T-cell (primary cell): ENCODE results near the gene ELMOD3. TPM values are rescaled to one million over a fixed set of nuclear protein-coding genes. Genes with fewer than 3 reads are reported as not detected.

Experiments used
- ATAC-seq, 4 experiments: fragments of 200-7000 bp in 3 of 4; fragments of 150-1000 bp in 1 of 4; cut with Tn5 transposase; replicated peaks in 1 of 4; 1 replicate in 3 of 4; 2 replicates in 1 of 4; pipeline ENCODE4 v1.10.0; 2021; ENCODE audit warnings: moderate library complexity in 3 of 4, mild to moderate bottlenecking in 2 of 4, moderate number of reproducible peaks in 1 of 4
- CTCF ChIA-PET, 2 donors: fragments of 300-600 bp; sonication (Branson Sonifier 250); formaldehyde crosslinking; loops; one replicate each; lab custom pipeline; 2022; ENCODE audit warnings: antibody characterized with exemption in 2 of 2; lab: Charles Lee
- POLR2A ChIA-PET, 2 donors: fragments of 300-600 bp; sonication (Branson Sonifier 250); formaldehyde crosslinking; loops; one replicate each; lab custom pipeline; 2022; ENCODE audit warnings: antibody characterized with exemption in 2 of 2; lab: Charles Lee
- DNase-seq, 35 experiments: peaks; one replicate each; pipeline versions ENCODE4 v3.0.0 to v3.0.0-alpha.2; 2013 to 2023
- H3K27ac ChIP-seq: one replicate; pipeline ENCODE4 v1.5.1; 2013; ENCODE audit warnings: low read length
- H3K27me3 ChIP-seq, 2 experiments: replicated peaks in 1 of 2; 1 replicate in 1 of 2; 2 replicates in 1 of 2; pipeline versions ENCODE4 v1.6.1 to v1.7.0; 2013; ENCODE audit warnings: low read length in 1 of 2, mixed read lengths in 1 of 2; ENCODE audit not compliant: control insufficient read depth in 2 of 2, insufficient read depth in 2 of 2; ENCODE audit errors: extremely low read depth in 1 of 2
- H3K36me3 ChIP-seq, 2 donors: 1 replicate in 1 of 2; 2 replicates in 1 of 2; pipeline versions ENCODE4 v1.6.1 to v1.7.0; 2013; ENCODE audit warnings: low read length in 1 of 2; ENCODE audit not compliant: control insufficient read depth in 2 of 2, insufficient read depth in 1 of 2; ENCODE audit errors: extremely low read depth in 1 of 2
- H3K4me1 ChIP-seq, 2 experiments: 1 replicate in 1 of 2; 2 replicates in 1 of 2; pipeline versions ENCODE4 v1.6.1 to v1.7.0; 2013; ENCODE audit warnings: low read length in 2 of 2, mixed read lengths in 1 of 2; ENCODE audit not compliant: insufficient read depth in 2 of 2, control insufficient read depth in 1 of 2; ENCODE audit errors: extremely low read depth in 1 of 2
- H3K4me3 ChIP-seq, 2 donors: 1 replicate in 1 of 2; 2 replicates in 1 of 2; pipeline versions ENCODE4 v1.5.1 to v1.7.0; 2013; ENCODE audit warnings: mild to moderate bottlenecking in 2 of 2, low read length in 1 of 2, moderate library complexity in 1 of 2; ENCODE audit not compliant: control insufficient read depth in 1 of 2; ENCODE audit errors: extremely low read depth in 1 of 2
- H3K9me3 ChIP-seq: 2 replicates; pipeline ENCODE4 v1.7.0; 2013
- H3K27ac Mint-ChIP-seq, 2 donors: one replicate each; pipeline ENCODE4 v1.8.0; 2020 to 2021; ENCODE audit warnings: mild to moderate bottlenecking in 2 of 2, mixed read lengths in 2 of 2
- H3K27me3 Mint-ChIP-seq, 2 donors: one replicate each; pipeline ENCODE4 v1.8.0; 2021 to 2022; ENCODE audit warnings: mixed read lengths in 2 of 2
- H3K36me3 Mint-ChIP-seq: one replicate; pipeline ENCODE4 v1.8.0; 2021; ENCODE audit warnings: mixed read lengths
- H3K4me1 Mint-ChIP-seq, 3 donors: one replicate each; pipeline ENCODE4 v1.8.0; 2020 to 2022; ENCODE audit warnings: mixed read lengths in 3 of 3, mild to moderate bottlenecking in 1 of 3
- H3K4me3 Mint-ChIP-seq, 3 donors: one replicate each; pipeline ENCODE4 v1.8.0; 2020 to 2022; ENCODE audit warnings: mild to moderate bottlenecking in 3 of 3, mixed read lengths in 3 of 3, moderate library complexity in 3 of 3
- H3K9me3 Mint-ChIP-seq, 3 donors: one replicate each; pipeline ENCODE4 v1.8.0; 2020 to 2022; ENCODE audit warnings: mixed read lengths in 3 of 3
- WGBS: methylation state at CpG from one replicate; pipeline ENCODE4 v1.1.5; 2013; ENCODE audit warnings: missing lambda C conversion rate; ENCODE audit not compliant: insufficient coverage; 5-methylcytosine and 5-hydroxymethylcytosine counted together
- total RNA-seq, 35 experiments: library from RNA in 6 of 35; stranded (reverse) in 6 of 35; fragments of 120-200 nt in 1 of 35; gene quantifications; one replicate each; pipeline versions ENCODE4 v1.2.1 to v1.2.4 and lab custom pipeline; 2013 to 2026

Gene ELMOD3
- total RNA-seq, 5 donors from 2014 or later (not counting 1 experiment from before 2014, with no cell fraction given) = 18.8 to 30.9 (median 25.2) TPM

DNA sequence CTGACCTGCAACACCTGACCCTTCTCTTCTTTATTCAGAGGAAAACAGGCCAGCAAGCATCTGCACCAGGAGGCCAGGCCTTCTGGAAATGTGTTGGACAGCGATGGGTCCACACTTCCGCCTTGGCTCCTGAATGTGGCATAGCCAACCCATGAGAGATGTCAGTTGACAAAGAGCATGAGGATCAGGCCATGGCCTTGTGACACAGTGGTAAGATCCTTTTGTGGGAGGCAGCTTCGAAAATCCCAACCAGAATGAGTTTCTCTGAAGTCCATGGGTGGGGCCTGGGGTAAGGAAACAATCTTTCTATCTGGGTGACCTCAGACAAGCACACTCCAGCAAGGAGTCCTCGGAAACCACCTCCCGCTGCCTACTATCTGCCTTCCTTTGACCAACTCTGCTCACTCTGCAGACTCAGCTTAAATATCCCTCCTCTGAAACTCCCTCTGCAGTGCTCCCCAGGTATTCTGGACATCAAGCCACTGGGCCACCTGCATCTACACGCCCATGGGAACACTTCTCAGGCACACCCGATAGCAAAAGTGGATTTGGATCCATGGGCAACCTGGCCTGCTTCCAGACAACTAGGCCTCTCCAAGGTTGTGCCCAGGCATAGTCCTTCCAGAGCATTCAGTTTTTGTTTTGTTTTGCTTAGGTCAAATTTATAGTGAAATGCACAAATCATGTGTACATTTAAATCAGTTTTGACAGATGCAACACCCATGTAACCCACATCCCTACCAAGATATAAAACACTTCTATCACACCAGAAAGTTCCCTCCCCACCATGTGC lies 60.4 kb downstream of the ELMOD3 start:
- DNase-seq (no peak), ATAC-seq (no peak)
- Mint-ChIP-seq H3K27me3 (peaks cover 3 to 10% of the 10 kb centered on the region in 2 donors), H3K4me1 (peaks cover 33 to 40% (median 37%) of the 10 kb centered on the region in 3 donors), H3K27ac (no peak overlapping the region), H3K9me3 (no peaks in the 10 kb centered on the region), H3K36me3 (no peaks in the 10 kb centered on the region), H3K4me3 (peak overlapping the region in 1 of 3 donors; percentile 40)
- H3K4me1 ChIP-seq = peaks cover 28 to 47% of the 10 kb centered on the region in 2 experiments
- CTCF ChIA-PET = interaction anchor here in 1 of 2 donors (0.8 kb wide), 1 partner anchor 130 kb away, joined by 3 read pairs; no protein-coding TSS in a partner anchor
- H3K4me3 ChIP-seq = no peak overlapping the region
- peaks cover 0 to 27% of the 10 kb centered on the region in 2 experiments for H3K27me3 ChIP-seq
- no peaks in the 10 kb centered on the region for H3K9me3 ChIP-seq
- no peaks in the 10 kb centered on the region for H3K36me3 ChIP-seq
- POLR2A ChIA-PET = interaction anchor here in 1 of 2 donors (0.6 kb wide), 1 partner anchor 57 kb away, joined by 3 read pairs; no protein-coding TSS in a partner anchor
- H3K27ac ChIP-seq = no peak overlapping the region
- 100% methylated on average over 4 of the region's 7 CpGs for WGBS

DNA sequence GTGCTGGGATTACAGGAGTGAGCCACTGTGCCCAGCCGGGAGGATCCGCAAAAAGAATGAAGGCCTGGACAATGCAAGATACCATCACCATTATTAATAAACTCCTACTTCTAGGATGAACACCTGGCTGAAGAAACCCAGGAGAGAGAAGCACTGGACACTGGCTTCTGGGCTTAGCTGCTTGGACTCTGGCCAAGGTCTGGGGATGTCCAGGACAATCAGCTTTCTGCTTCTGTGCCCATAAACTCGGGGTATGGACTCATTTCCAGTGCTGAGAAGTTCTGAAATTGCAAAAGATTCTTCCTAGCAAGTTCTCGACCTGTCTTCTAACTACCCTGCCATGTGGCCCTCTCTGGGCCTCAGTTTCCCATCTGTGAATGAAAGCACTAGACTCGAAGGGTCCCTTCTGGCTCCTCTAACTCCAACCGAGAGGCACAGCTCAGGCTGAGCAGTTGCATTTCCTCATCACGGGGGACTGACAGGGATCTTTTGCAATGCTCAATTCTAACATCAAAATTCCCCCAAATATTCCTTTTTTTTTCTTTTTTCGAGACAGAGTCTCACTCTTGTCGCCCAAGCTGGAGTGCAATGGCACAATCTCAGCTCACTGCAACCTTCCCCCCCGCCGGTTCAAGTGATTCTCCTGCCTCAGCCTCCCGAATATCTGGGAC lies 61.5 kb downstream of the ELMOD3 start:
- Histone ChIP-seq H3K27ac (no peak overlapping the region), H3K4me1 (peaks cover 22 to 46% of the 10 kb centered on the region in 2 experiments), H3K4me3 (no peak overlapping the region), H3K9me3 (no peaks in the 10 kb centered on the region), H3K27me3 (peaks cover 0 to 27% of the 10 kb centered on the region in 2 experiments), H3K36me3 (no peaks in the 10 kb centered on the region)
- ATAC-seq = no peak
- peaks cover 31 to 37% (median 34%) of the 10 kb centered on the region in 3 donors for H3K4me1 Mint-ChIP-seq
- no peak overlapping the region for H3K27ac Mint-ChIP-seq
- DNase-seq = no peak
- peaks cover 3 to 9% of the 10 kb centered on the region in 2 donors for H3K27me3 Mint-ChIP-seq
- 84% methylated on average over 9 of the region's 12 CpGs for WGBS
- POLR2A ChIA-PET = interaction anchor here in 1 of 2 donors (0.7 kb wide), 1 partner anchor 141 kb away, joined by 3 read pairs; no protein-coding TSS in a partner anchor
- no peaks in the 10 kb centered on the region for H3K36me3 Mint-ChIP-seq
- CTCF ChIA-PET = interaction anchor here in 1 of 2 donors (0.8 kb wide), 1 partner anchor 129 kb away, joined by 3 read pairs; no protein-coding TSS in a partner anchor
- H3K9me3 Mint-ChIP-seq = no peaks in the 10 kb centered on the region
- H3K4me3 Mint-ChIP-seq = no peak overlapping the region

DNA sequence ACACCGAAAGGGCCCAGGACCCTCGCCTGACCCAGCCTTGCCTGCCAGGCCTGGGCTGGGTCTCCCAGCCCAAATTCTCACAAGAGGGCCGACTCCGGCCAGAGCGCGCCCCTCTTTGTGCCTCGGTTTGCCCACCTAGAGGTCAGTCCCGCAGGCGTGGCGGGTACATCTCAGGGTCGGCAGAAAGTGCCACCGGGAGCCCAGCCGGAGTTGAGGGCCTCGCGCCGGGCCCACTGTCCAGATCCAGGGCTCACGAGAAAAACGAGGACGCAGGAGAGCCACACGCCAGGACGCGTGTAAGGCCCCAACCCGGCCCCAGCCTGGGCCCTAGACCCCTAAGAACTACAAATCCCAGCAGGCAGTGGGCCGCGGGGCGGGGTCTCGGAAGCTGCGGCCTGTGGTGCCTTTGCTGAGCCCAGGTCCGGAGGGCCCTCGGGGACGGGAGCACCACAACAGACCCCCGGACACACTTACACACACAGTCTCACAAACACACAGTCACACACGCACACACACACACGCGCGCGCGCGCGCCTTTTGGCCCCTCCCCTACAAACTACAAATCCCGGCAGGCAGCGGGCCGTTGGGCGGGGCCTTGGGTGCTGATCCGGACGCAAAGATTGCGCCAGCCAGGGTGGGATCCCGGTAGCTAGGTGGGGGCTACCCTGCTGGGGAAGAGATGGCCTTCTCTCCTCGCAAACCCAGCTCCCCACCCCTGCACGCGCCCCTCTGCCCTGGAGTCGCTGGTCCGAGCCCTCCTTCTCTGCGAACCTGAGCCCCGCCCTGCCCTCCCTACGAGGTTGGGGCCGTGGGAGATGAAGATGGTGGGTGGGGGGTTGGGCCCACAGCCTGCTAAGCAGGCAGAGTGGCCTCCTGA lies 63.8 kb downstream of the ELMOD3 start, which contains the start of gene SH2D6:
Gene SH2D6 (plus strand): TSS at position 583 of the 877 bp plus-strand sequence. CDS start 10,752 bp downstream, outside the sequence.
- POLR2A ChIA-PET = interaction anchor here (0.6 to 1.5 kb wide), 2 partner anchors 20 to 134 kb away, joined by 3 to 5 read pairs; no protein-coding TSS in a partner anchor
- no peaks in the 10 kb centered on the region for H3K36me3 Mint-ChIP-seq
- H3K27me3 Mint-ChIP-seq = peaks cover 3 to 4% of the 10 kb centered on the region in 2 donors
- no peaks in the 10 kb centered on the region for H3K9me3 ChIP-seq
- H3K9me3 Mint-ChIP-seq = no peaks in the 10 kb centered on the region
- H3K4me1 ChIP-seq = peaks cover 19 to 41% of the 10 kb centered on the region in 2 experiments
- H3K27ac Mint-ChIP-seq = peak within 1 kb of the TSS; percentile 97 to 99
- peaks cover 28 to 32% (median 29%) of the 10 kb centered on the region in 3 donors for H3K4me1 Mint-ChIP-seq
- peaks cover 0 to 17% of the 10 kb centered on the region in 2 experiments for H3K27me3 ChIP-seq
- CTCF ChIA-PET = interaction anchor here (0.6 to 4.5 kb wide), 10 partner anchors 10 to 177 kb away, joined by 3 to 65 read pairs (median 6); partner anchors contain the start of genes MAT2A (in 1 of the 2) and RNF181 (in 1 of the 2)
- H3K36me3 ChIP-seq = no peaks in the 10 kb centered on the region
- peak within 1 kb of the TSS; percentile 84 for H3K27ac ChIP-seq
- DNase-seq = peak; percentile 55 to 88 (median 80)
- peak within 1 kb of the TSS; percentile 89 to 95 (median 92) for H3K4me3 Mint-ChIP-seq
- peak within 1 kb of the TSS; percentile 88 to 95 for H3K4me3 ChIP-seq
- WGBS = 32% methylated on average over 34 of the region's 57 CpGs
- ATAC-seq = peak; percentile 87 to 91 (median 89)

DNA sequence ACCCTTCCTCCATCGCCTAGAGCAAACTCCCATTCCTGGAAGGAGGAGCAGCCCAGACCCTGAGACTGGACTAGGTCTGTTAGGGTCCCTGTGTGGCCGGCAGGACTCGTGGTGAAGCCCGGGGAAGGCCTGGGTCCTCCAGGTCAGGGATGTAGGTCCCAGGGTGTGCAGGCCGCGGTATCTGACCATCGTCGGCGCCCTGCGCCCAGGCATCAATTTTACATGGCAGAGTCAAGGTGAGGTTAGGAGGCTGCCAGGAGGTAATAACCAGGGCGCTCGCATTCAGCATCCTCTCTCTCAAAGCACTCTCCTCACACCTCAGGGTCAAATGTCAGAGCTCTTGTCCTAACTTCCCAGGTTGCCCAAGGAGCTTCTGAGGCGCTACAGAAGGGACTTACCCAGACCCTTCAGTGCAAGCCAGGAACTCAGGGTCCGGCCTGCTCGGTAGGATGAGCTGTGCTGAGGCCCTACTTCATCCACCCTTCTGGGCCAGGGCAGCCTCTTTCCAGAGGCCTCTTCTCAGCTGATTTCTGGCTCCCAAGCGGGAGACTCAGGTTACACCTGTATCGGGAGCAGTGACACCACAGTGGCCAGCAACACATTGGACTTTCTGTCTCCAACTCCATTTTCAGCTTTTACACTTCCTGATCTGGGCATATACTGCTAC lies 64.6 kb downstream of the ELMOD3 start:
- H3K27ac Mint-ChIP-seq = peak overlapping the region; percentile 97 to 99
- H3K9me3 Mint-ChIP-seq = no peaks in the 10 kb centered on the region
- peak overlapping the region; percentile 89 to 95 (median 92) for H3K4me3 Mint-ChIP-seq
- DNase-seq = no peak
- H3K27me3 Mint-ChIP-seq = peaks cover 0 to 2% of the 10 kb centered on the region in 2 donors
- H3K4me1 ChIP-seq = peaks cover 12 to 34% of the 10 kb centered on the region in 2 experiments
- no peaks in the 10 kb centered on the region for H3K36me3 Mint-ChIP-seq
- peaks cover 26 to 27% (median 26%) of the 10 kb centered on the region in 3 donors for H3K4me1 Mint-ChIP-seq
- peak overlapping the region; percentile 84 for H3K27ac ChIP-seq
- H3K9me3 ChIP-seq = no peaks in the 10 kb centered on the region
- no peaks in the 10 kb centered on the region for H3K36me3 ChIP-seq
- ChIA-PET CTCF (interaction anchor here (0.6 to 4.5 kb wide), 16 partner anchors 10 to 176 kb away, joined by 3 to 65 read pairs (median 4); partner anchors contain the start of genes MAT2A (in 1 of the 2) and RNF181 (in 1 of the 2)), POLR2A (interaction anchor here (0.6 to 1.6 kb wide), 6 partner anchors 9 to 133 kb away, joined by 3 to 8 read pairs (median 4); partner anchors contain the start of gene CAPG (in 1 of the 2))
- H3K27me3 ChIP-seq = peaks cover 0 to 9% of the 10 kb centered on the region in 2 experiments
- H3K4me3 ChIP-seq = peak overlapping the region; percentile 88 to 95
- 78% methylated on average over 7 of the region's 17 CpGs for WGBS
- no peak for ATAC-seq
